GM18951 (cell line): ENCODE results near the gene RDX.

Source experiments
- POLR2A ChIP-seq: IDR thresholded peaks from 4 replicates; pipeline ENCODE4 v1.6.1; 2011; ENCODE audit warnings: mild to moderate bottlenecking; ENCODE audit not compliant: insufficient read length, insufficient read depth; ENCODE audit errors: extremely low read depth
- in situ Hi-C: fragments of 300-500 bp; cut with MboI; formaldehyde crosslinking; loops from one replicate; pipeline ENCODE4 v1.12.0; 2022; ENCODE audit warnings: low sequenced_read_pairs, mixed read lengths, inconsistent platforms; ENCODE audit not compliant: unreplicated experiment

RDX gene

GRCh38 chr11:110296226-110297075 lies at the start of gene RDX:
TSS of gene RDX (minus strand) at chr11:110296614. CDS start at chr11:110279692, 16,922 bp downstream.
- in situ Hi-C loops: no loop called here
- TF ChIP-seq POLR2A: peak; percentile 70

GRCh38 chr11:110345743-110346142 lies 49.3 kb upstream of the RDX start:
- no peak for TF ChIP-seq POLR2A
- in situ Hi-C loops: no loop called here

GRCh38 chr11:110340436-110340835 lies 44.0 kb upstream of the RDX start:
- TF ChIP-seq POLR2A: no peak
- in situ Hi-C loops: no loop called here

GRCh38 chr11:110339456-110340250 lies 43.2 kb upstream of the RDX start:
- TF ChIP-seq POLR2A: no peak
- in situ Hi-C loops: no loop called here

- in situ Hi-C loops: no loop called here
- no peak for TF ChIP-seq POLR2A
Measured at GRCh38 chr11:110338684-110339083, 42.3 kb upstream of the RDX start.

- in situ Hi-C loops: no loop called here
Measured at GRCh38 chr11:110337570-110338193, 41.3 kb upstream of the RDX start.

GRCh38 chr11:110336054-110336453 lies 39.6 kb upstream of the RDX start:
- in situ Hi-C loops: no loop called here

More at GRCh38 chr11:110337570-110338193, 41.3 kb upstream of the RDX start:
- TF ChIP-seq POLR2A: no peak

GRCh38 chr11:110335358-110335757 lies 38.9 kb upstream of the RDX start:
- TF ChIP-seq POLR2A: no peak
- in situ Hi-C loops: no loop called here

More at GRCh38 chr11:110336054-110336453, 39.6 kb upstream of the RDX start:
- no peak for TF ChIP-seq POLR2A

- TF ChIP-seq POLR2A: no peak
- in situ Hi-C loops: no loop called here
Measured at GRCh38 chr11:110331626-110332025, 35.2 kb upstream of the RDX start.

- no peak for TF ChIP-seq POLR2A
- in situ Hi-C loops: no loop called here
Measured at GRCh38 chr11:110329445-110329844, 33.0 kb upstream of the RDX start.

- TF ChIP-seq POLR2A: no peak
- in situ Hi-C loops: no loop called here
Measured at GRCh38 chr11:110327508-110327907, 31.1 kb upstream of the RDX start.

GRCh38 chr11:110323786-110324185 lies 27.4 kb upstream of the RDX start:
- no peak for TF ChIP-seq POLR2A
- in situ Hi-C loops: no loop called here

- in situ Hi-C loops: no loop called here
- TF ChIP-seq POLR2A: no peak
Measured at GRCh38 chr11:110319501-110319900, 23.1 kb upstream of the RDX start.
